ENCODE measurements around the gene SMYD5.

- no peak for TF ChIP-seq EZH2 (IDR thresholded peaks at IDR 0.05; ENCODE audit: borderline replicate concordance, insufficient read depth, low read depth, low read length, poor library complexity, severe bottlenecking)
- no peak for TF ChIP-seq CTCF (IDR thresholded peaks at IDR 0.05)
Observed at GRCh38 chr2:73257021-73257420, 43.0 kb downstream of the SMYD5 start.

Data from B cell (primary cell).